ENCODE data around the gene GYPB. TPM values are rescaled to one million over a fixed set of nuclear protein-coding genes. Genes with fewer than 3 reads are reported as not detected.
"Not testable (repeated sequence)": the region's sequence is repeated elsewhere in the genome, so short reads cannot be mapped to it uniquely, and the experiment has no call there.

GYPB gene
- total RNA-seq, 1 donor from 2014 or later, result not detected

DNA sequence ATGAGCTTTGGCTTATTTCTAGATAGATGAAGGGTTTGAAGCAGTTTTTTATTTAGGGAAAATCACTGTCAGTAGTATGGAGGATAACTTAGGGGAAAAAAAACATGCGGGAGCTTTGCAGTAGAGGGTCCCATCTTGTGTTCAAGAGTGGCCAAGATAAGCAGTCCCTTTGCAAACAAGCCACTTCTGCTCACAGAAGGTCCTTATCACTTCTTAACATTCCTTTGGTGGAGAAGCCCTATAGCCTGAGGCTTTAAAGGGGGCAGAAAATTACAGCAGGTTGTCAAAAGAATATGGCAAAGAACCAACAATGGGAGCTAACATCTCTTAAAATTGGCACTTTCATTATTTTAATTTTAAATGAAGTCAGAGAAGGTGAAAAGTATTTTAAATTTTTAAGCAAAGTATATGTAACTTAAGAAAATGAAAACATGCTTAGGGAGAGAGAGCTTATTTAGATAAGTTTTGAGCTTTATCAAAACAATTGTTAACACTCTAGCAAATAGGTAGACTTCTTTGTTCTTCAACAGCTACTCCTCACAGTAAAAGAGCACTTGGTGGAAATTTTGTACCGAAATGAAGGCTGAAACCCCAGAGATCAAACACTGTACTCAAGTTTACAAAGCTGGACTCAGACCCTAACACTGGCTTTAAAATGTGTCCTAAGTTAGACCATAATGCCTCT is 15.8 kb downstream of the GYPB start:
- not testable (repeated sequence) for H3K9ac ChIP-seq; H3F3A ChIP-seq (ENCODE audit: low read depth); H3K27ac Mint-ChIP-seq; H3K27me3 ChIP-seq; H3K4me3 Mint-ChIP-seq; H3K4me3 ChIP-seq; H3K36me3 Mint-ChIP-seq; H3K9me3 ChIP-seq (ENCODE audit: low read depth); H2AFZ ChIP-seq (replicated peaks); H3K27me3 Mint-ChIP-seq (ENCODE audit: insufficient read depth, low read depth); H3K4me1 Mint-ChIP-seq; H3K79me2 ChIP-seq (ENCODE audit: low read depth); H4K20me1 ChIP-seq (ENCODE audit: low read depth); H3K4me1 ChIP-seq; H3K36me3 ChIP-seq; H3K27ac ChIP-seq; H3K4me2 ChIP-seq; H3K9me3 Mint-ChIP-seq; DNase-seq (ENCODE audit: low spot score)

DNA sequence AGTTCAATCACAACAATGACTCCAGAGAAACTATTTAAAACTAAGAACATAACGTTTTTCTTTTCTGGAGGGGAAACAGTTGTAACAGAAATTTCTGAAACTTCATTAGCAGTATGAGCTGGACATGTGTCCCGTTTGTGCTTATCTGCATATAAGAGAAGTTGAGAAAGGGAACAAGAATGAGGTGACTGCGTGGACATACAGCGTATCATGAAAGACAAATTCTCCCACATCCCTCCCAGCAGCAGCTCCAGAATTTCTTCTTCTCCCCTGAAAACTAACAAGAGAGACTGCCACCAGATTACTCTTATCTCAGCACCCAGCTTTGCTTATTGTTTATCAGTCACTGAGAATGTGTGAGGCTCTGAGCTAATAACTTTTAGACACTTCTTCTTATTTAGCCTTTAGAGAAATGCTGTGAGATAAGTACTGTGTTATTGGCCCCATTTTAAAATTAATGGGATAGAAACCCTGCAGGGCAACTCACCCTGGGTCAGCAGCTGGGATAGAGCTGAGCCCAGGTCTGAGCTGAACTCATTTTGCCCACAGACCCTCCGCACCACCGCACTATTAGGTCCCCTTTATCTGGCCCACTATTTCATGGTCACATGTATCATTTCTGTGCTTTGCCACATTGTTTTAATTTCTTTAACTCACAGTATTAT is 18.7 kb downstream of the GYPB start:
- not testable (repeated sequence) for H3K9me3 Mint-ChIP-seq; H3K79me2 ChIP-seq (ENCODE audit: low read depth); H3F3A ChIP-seq (ENCODE audit: low read depth); H3K9me3 ChIP-seq (ENCODE audit: low read depth); DNase-seq (ENCODE audit: low spot score); H3K4me3 ChIP-seq; H3K27ac ChIP-seq; H3K4me1 ChIP-seq; H3K27ac Mint-ChIP-seq; H2AFZ ChIP-seq (replicated peaks); H3K27me3 ChIP-seq; H3K36me3 Mint-ChIP-seq; H3K4me1 Mint-ChIP-seq; H3K4me3 Mint-ChIP-seq; H4K20me1 ChIP-seq (ENCODE audit: low read depth); H3K36me3 ChIP-seq; H3K9ac ChIP-seq; H3K27me3 Mint-ChIP-seq (ENCODE audit: insufficient read depth, low read depth); H3K4me2 ChIP-seq

DNA sequence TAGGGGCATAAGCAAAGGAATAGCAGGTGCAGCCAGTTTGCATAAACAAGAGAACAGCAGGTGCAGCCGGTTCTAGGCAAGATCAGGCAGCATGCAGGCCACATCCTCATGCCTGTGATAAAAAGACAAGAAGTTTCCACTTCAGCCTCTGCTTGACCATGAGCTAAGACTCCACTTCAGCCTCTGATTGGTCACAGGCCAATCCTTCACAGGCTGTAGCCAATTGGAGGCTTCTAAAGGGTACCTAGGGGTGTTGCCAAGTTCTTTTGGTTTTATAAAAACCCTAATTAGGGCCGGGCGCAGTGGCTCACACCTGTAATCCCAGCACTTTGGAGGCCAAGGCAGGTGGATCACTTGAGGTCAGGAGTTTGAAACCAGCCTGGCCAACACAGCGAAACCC is 23.0 kb downstream of the GYPB start:
- H3K79me2 ChIP-seq (ENCODE audit: low read depth); H3K9me3 ChIP-seq (ENCODE audit: low read depth); H3K27ac Mint-ChIP-seq; H3K27ac ChIP-seq; H2AFZ ChIP-seq (replicated peaks); H3K4me3 ChIP-seq; H3K4me2 ChIP-seq; H3K36me3 ChIP-seq; DNase-seq (ENCODE audit: low spot score); H3F3A ChIP-seq (ENCODE audit: low read depth); H3K4me3 Mint-ChIP-seq; H3K4me1 ChIP-seq; H3K9ac ChIP-seq; H3K4me1 Mint-ChIP-seq; H3K27me3 Mint-ChIP-seq (ENCODE audit: insufficient read depth, low read depth); H4K20me1 ChIP-seq (ENCODE audit: low read depth); H3K9me3 Mint-ChIP-seq; H3K27me3 ChIP-seq; H3K36me3 Mint-ChIP-seq: not testable (repeated sequence)

DNA sequence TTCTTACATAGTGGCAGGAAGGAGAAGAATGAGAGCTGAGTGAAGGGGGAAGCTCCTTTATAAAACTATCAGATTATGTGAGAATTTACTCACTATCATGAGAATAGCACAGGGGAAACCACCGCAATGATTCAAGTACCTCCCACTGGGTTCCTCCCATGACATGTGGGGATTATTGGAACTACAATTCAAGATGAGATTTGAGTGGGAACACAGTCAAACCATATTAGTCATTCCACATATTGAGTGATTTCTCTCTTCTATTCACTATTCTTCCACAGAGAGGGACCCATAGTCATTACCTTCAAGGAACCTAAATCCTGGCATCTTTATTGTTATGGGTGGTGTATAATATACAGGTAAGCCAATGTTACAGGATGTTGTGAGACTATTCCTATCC is 27.4 kb downstream of the GYPB start:
- not testable (repeated sequence) for H3K4me3 ChIP-seq; H3K9me3 ChIP-seq (ENCODE audit: low read depth); H4K20me1 ChIP-seq (ENCODE audit: low read depth); H3K4me1 ChIP-seq; H3K27me3 Mint-ChIP-seq (ENCODE audit: insufficient read depth, low read depth); H3K79me2 ChIP-seq (ENCODE audit: low read depth); H3K9me3 Mint-ChIP-seq; DNase-seq (ENCODE audit: low spot score); H3F3A ChIP-seq (ENCODE audit: low read depth); H3K36me3 Mint-ChIP-seq; H3K27ac ChIP-seq; H3K36me3 ChIP-seq; H2AFZ ChIP-seq (replicated peaks); H3K9ac ChIP-seq; H3K27me3 ChIP-seq; H3K4me3 Mint-ChIP-seq; H3K4me1 Mint-ChIP-seq; H3K27ac Mint-ChIP-seq; H3K4me2 ChIP-seq

DNA sequence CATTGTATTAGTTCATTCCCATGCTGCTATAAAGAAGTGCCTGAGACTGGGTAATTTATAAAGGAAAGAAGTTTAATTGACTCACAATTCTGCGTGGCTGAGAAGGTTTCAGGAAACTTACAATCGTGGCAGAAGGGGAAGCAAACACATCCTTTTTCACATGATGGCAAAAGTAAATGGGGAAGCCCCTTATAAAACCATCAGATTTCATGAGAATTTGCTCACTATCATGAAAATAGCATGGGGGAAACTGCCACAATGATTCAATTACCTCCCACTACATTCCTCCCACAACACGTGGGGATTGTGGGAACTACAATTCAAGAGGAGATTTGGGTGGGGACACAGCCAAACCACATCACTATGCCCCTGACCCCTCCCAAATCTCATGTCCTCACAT is 28.5 kb downstream of the GYPB start:
- not testable (repeated sequence) for H3K9me3 Mint-ChIP-seq; H3K27ac ChIP-seq; H3K4me3 ChIP-seq; H3K9me3 ChIP-seq (ENCODE audit: low read depth); H3K9ac ChIP-seq; H3K27me3 Mint-ChIP-seq (ENCODE audit: insufficient read depth, low read depth); H3K27me3 ChIP-seq; H4K20me1 ChIP-seq (ENCODE audit: low read depth); H3K79me2 ChIP-seq (ENCODE audit: low read depth); H3K4me1 Mint-ChIP-seq; H3K36me3 ChIP-seq; H3K36me3 Mint-ChIP-seq; H3K4me1 ChIP-seq; H3F3A ChIP-seq (ENCODE audit: low read depth); H3K27ac Mint-ChIP-seq; H3K4me3 Mint-ChIP-seq; DNase-seq (ENCODE audit: low spot score); H2AFZ ChIP-seq (replicated peaks); H3K4me2 ChIP-seq

DNA sequence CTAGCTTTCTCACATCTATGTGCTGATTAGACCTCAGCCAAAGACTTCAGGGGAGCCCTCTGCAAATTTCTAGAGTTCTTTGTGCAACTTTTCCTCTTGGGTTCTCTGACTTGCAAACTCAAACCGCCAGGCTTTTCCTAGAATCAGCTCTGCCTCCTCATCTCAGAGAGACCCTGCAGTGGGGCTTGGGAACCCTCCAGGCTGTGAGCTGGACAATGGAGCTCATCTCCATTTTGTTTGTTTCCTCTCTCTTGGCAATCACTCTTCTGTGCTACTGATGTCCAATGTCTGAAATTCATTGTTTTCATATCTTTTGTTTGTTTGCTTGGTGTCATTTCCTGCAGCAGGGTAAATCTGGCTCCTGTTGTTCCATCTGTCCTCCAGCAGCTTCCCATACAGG is 33.0 kb downstream of the GYPB start:
- H4K20me1 ChIP-seq (ENCODE audit: low read depth), result no peaks in the 10 kb centered on the region
- Mint-ChIP-seq H3K27me3 (ENCODE audit: insufficient read depth, low read depth) (peaks cover 2% of the 10 kb centered on the region), H3K9me3 (no peaks in the 10 kb centered on the region), H3K4me1 (peaks cover 7% of the 10 kb centered on the region), H3K36me3 (no peaks in the 10 kb centered on the region), H3K27ac (no peak overlapping the region), H3K4me3 (no peak overlapping the region)
- H3K4me2 ChIP-seq, result peak overlapping the region; percentile 38
- no peaks in the 10 kb centered on the region for H3K36me3 ChIP-seq
- no peak for TF ChIP-seq EZH2phosphoT487 (IDR thresholded peaks at IDR 0.05)
- TF ChIP-seq EZH2 (IDR thresholded peaks at IDR 0.05), result no peak
- TF ChIP-seq, protein P1, sequence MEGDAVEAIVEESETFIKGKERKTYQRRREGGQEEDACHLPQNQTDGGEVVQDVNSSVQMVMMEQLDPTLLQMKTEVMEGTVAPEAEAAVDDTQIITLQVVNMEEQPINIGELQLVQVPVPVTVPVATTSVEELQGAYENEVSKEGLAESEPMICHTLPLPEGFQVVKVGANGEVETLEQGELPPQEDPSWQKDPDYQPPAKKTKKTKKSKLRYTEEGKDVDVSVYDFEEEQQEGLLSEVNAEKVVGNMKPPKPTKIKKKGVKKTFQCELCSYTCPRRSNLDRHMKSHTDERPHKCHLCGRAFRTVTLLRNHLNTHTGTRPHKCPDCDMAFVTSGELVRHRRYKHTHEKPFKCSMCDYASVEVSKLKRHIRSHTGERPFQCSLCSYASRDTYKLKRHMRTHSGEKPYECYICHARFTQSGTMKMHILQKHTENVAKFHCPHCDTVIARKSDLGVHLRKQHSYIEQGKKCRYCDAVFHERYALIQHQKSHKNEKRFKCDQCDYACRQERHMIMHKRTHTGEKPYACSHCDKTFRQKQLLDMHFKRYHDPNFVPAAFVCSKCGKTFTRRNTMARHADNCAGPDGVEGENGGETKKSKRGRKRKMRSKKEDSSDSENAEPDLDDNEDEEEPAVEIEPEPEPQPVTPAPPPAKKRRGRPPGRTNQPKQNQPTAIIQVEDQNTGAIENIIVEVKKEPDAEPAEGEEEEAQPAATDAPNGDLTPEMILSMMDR (IDR thresholded peaks at IDR 0.05), result no peak
- H3K27me3 ChIP-seq, result no peaks in the 10 kb centered on the region
- peaks cover 6% of the 10 kb centered on the region for H3F3A ChIP-seq (ENCODE audit: low read depth)
- DNase-seq (ENCODE audit: low spot score), result peak; percentile 46
- H3K27ac ChIP-seq, result peak overlapping the region; percentile 71
- H3K79me2 ChIP-seq (ENCODE audit: low read depth), result no peaks in the 10 kb centered on the region
- no peak overlapping the region for H3K4me3 ChIP-seq
- peak overlapping the region; percentile 47 for H2AFZ ChIP-seq (replicated peaks)
- no peaks in the 10 kb centered on the region for H3K9me3 ChIP-seq (ENCODE audit: low read depth)
- H3K4me1 ChIP-seq, result no peaks in the 10 kb centered on the region
- no peak overlapping the region for H3K9ac ChIP-seq
